Heart right ventricle (tissue), 16 donors: Measurements from ENCODE around the gene PLRG1. TPM values are rescaled to one million over a fixed set of nuclear protein-coding genes. Genes with fewer than 3 reads are reported as not detected.

Experiments used
- ATAC-seq, 8 donors: fragments of 200-7000 bp; cut with Tn5 transposase; one replicate each; pipeline ENCODE4 v1.9.1; 2020; ENCODE audit warnings: mild to moderate bottlenecking in 8 of 8, moderate library complexity in 8 of 8, moderate number of reproducible peaks in 1 of 8
- DNase-seq, 2 donors: peaks; one replicate each; pipeline ENCODE4 v3.0.0-alpha.2; 2020
- H3K27ac ChIP-seq, 10 donors: fragments of 200-600 bp; sonication (generic) in 2 of 10; one replicate each; pipeline versions ENCODE4 v1.5.0 to v1.8.0; 2020 to 2022; ENCODE audit warnings: mild to moderate bottlenecking in 3 of 10
- H3K27me3 ChIP-seq, 7 donors: fragments of 200-600 bp; one replicate each; pipeline ENCODE4 v1.8.0; 2021 to 2022; ENCODE audit warnings: mild to moderate bottlenecking in 2 of 7
- H3K36me3 ChIP-seq, 9 donors: fragments of 200-600 bp; sonication (generic) in 1 of 9; one replicate each; pipeline versions ENCODE4 v1.5.0 to v1.8.0; 2020 to 2022; ENCODE audit warnings: mild to moderate bottlenecking in 2 of 9
- H3K4me1 ChIP-seq, 9 donors: fragments of 200-600 bp; sonication (generic) in 1 of 9; one replicate each; pipeline versions ENCODE4 v1.5.0 to v1.8.0; 2020 to 2022; ENCODE audit warnings: mild to moderate bottlenecking in 4 of 9
- H3K4me3 ChIP-seq, 10 donors: fragments of 200-600 bp; sonication (generic) in 2 of 10; one replicate each; pipeline versions ENCODE4 v1.5.0 to v1.8.0; 2020 to 2022; ENCODE audit warnings: mild to moderate bottlenecking in 7 of 10, moderate library complexity in 2 of 10
- H3K9me3 ChIP-seq, 11 donors: fragments of 200-600 bp in 10 of 11; sonication (generic) in 2 of 11; one replicate each; pipeline versions ENCODE4 v1.5.0 to v1.8.0; 2013 to 2022; ENCODE audit warnings: mild to moderate bottlenecking in 2 of 11, control low read depth in 1 of 11, moderate library complexity in 1 of 11
- WGBS, 2 donors: extraction: QIAGEN DNeasy Blood & Tissue Kit; methylation state at CpG; one replicate each; pipeline ENCODE4 v1.1.7; 2013; ENCODE audit warnings: inconsistent platforms in 1 of 2; 5-methylcytosine and 5-hydroxymethylcytosine counted together
- intact Hi-C, 10 donors: fragments of 100-400 bp; cut with DNase I; formaldehyde crosslinking; loops; one replicate each; pipeline versions ENCODE4 v1.11.1 to v1.14.2; 2022
- polyA plus RNA-seq, 2 donors: library from polyadenylated mRNA; stranded (reverse); fragments of 200-250 nt; gene quantifications; one replicate each; pipeline ENCODE4 v1.2.3, GENCODE V29; 2013
- total RNA-seq, 10 donors: library from RNA; stranded (reverse); fragmentation: NEBNext Ultra II Directional in 3 of 10; extraction: Animal tissue kit (Norgen Biotek cat#: 25700) in 3 of 10; gene quantifications; one replicate each; pipeline versions ENCODE4 v1.2.1 to v1.2.4, GENCODE V29; 2021 to 2023
- TF ChIP-seq, protein P1 (sequence below), 9 donors: fragments of 200-600 bp; sonication (generic) in 2 of 9; IDR thresholded peaks; one replicate each; pipeline versions ENCODE4 v1.5.0 to v1.8.0; 2021 to 2022; ENCODE audit warnings: antibody characterized with exemption in 9 of 9, mild to moderate bottlenecking in 5 of 9, moderate library complexity in 1 of 9
- donor health status: Arrhythmogenic right ventricular cardiomyopathy.
- donor health status: ischemic (EF 13 %, LVEDD 7.1; RV severe dilation, severe dysfunction).
- donor health status: healthy with polysubstance abuse.
- donor health status: DM: no; HTN: yes; CAD: no.
- donor health status: DM: no; HTN: no; CAD: no.
- donor health status: ischemic (EF 25% LVEDD 6.9; RV normal size, moderate dysfunction).
- donor health status: ischemic (EF 25% LVEDD 5.7; RV mildly dilated, moderate dysfunction).
- donor health status: healthy.
- donor health status: DM: yes; HTN: yes; CAD: no.
- donor health status: Ischemic cardiomyopathy.
- donor health status: ischemic (EF 35%, LVEDD 5.7; RV mildly dilated, moderate dysfunction).
- donor health status: nonischemic (EF 11% LVEDD 7.7; RV severe dilation, severe dysfunction).
- donor health status: DM: yes; HTN: yes; CAD: no.
- donor health status: PGD.
- donor health status: ischemic (EF 29% LVEDD 5.4; RV normal size, mild dysfunction).
- donor health status: nonischemic (EF 23%, LVEDD 6.1; RV moderate dilation, normal function).

Gene PLRG1
- total and polyA plus RNA-seq, 12 donors: 33.4 to 49.1 (median 41.4) TPM

DNA sequence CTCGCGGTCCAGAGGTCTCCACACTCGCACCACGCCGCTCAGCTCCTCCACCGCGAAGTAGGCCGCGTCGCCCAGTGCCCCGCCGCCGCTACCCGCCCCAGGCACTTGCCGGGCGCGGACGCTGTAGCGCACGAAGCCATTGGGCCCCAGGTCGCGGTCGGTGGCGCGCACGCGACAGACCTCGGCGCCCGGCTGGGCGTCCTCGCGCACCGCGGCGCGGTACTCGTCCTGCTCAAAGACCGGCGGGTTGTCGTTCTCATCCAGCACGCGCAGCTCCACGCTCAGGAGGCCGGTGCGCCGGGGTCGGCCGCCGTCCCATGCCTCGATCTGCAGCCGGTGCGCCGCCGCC lies 60.0 kb downstream of the PLRG1 start:
- DNase-seq: no peak
- peak overlapping the region in 4 of 10 donors; percentile 17 to 51 (median 42) for H3K4me3 ChIP-seq
- H3K27me3 ChIP-seq: peaks cover 26 to 89% (median 75%) of the 10 kb centered on the region in 7 donors
- TF ChIP-seq, protein P1, sequence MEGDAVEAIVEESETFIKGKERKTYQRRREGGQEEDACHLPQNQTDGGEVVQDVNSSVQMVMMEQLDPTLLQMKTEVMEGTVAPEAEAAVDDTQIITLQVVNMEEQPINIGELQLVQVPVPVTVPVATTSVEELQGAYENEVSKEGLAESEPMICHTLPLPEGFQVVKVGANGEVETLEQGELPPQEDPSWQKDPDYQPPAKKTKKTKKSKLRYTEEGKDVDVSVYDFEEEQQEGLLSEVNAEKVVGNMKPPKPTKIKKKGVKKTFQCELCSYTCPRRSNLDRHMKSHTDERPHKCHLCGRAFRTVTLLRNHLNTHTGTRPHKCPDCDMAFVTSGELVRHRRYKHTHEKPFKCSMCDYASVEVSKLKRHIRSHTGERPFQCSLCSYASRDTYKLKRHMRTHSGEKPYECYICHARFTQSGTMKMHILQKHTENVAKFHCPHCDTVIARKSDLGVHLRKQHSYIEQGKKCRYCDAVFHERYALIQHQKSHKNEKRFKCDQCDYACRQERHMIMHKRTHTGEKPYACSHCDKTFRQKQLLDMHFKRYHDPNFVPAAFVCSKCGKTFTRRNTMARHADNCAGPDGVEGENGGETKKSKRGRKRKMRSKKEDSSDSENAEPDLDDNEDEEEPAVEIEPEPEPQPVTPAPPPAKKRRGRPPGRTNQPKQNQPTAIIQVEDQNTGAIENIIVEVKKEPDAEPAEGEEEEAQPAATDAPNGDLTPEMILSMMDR (IDR thresholded peaks at IDR 0.05): no peak
- intact Hi-C loops: no loop called here
- H3K27ac ChIP-seq: no peak overlapping the region
- H3K9me3 ChIP-seq: no peaks in the 10 kb centered on the region
- 2 to 4% methylated on average over 55 of the region's 55 CpGs for WGBS, 2 donors
- no peak for ATAC-seq
- no peaks in the 10 kb centered on the region for H3K36me3 ChIP-seq
- H3K4me1 ChIP-seq: peaks cover 0 to 24% (median 21%) of the 10 kb centered on the region in 9 donors

DNA sequence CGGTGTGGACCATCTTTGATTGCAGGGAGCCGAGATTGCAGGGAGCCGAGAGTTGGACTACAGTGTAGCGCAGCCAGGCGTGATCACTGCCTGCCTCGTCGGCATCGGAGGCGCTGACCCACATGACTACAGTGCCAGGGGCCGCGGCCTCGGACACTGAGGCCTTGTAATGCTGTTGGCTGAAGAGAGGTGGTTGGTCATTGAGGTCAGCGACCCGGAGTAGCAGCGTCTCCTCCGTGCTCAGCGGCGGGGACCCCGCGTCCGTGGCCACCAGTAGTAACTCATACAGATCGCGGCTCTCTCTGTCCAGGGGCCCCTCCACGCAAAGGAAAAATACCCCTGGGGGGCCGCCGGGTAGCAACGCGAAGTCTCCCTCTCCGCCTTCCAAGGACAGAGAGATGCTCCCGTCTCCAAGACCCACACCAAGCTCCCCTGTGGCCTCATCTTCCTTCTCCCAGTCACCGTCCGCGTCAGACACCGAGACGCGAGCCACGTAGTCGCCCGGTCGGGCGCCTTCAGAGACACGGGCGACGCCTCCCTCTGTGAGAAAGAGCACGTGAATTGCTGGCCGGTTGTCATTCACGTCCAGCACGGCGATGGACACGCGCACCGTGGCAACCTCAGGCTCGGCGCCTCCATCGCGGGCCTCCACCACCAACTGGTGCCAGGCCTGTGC lies 60.5 kb downstream of the PLRG1 start:
- 37 to 45% methylated on average over 56 of the region's 56 CpGs for whole genome bisulfite sequencing, 2 donors
- Histone ChIP-seq H3K9me3 (no peaks in the 10 kb centered on the region), H3K27ac (no peak overlapping the region), H3K27me3 (peaks cover 26 to 90% (median 74%) of the 10 kb centered on the region in 7 donors), H3K4me3 (peak overlapping the region in 1 of 10 donors; percentile 17), H3K36me3 (no peaks in the 10 kb centered on the region), H3K4me1 (peaks cover 0 to 24% (median 21%) of the 10 kb centered on the region in 9 donors)
- DNase-seq (no peak), ATAC-seq (no peak)
- intact Hi-C loops: no loop called here
- TF ChIP-seq, protein P1 (IDR thresholded peaks at IDR 0.05): no peak

DNA sequence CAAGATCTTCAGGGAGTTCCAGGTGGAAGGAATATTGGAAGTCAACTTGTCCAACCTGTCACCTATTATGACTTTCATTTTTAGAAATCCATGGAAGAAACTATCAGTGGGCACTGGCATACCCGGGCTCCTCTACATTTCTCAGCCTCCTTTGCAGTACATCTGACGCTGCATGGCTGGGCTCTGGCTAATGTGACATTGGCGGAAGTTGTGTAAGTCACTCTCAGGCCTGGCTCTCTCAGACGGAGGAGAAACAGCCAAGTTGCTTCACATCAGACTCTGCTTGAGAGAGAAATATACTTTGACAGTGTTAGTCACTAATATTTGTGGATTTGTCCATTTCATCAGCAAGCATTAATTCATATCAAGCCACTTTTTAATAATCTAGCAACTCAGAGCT lies 63.1 kb downstream of the PLRG1 start:
- H3K9me3 ChIP-seq: no peaks in the 10 kb centered on the region
- TF ChIP-seq, protein P1 (IDR thresholded peaks at IDR 0.05): no peak
- ATAC-seq (no peak), DNase-seq (no peak)
- H3K4me3 ChIP-seq: no peak overlapping the region
- H3K4me1 ChIP-seq: peaks cover 0 to 22% (median 19%) of the 10 kb centered on the region in 9 donors
- peaks cover 22 to 73% (median 58%) of the 10 kb centered on the region in 7 donors for H3K27me3 ChIP-seq
- 71 to 84% methylated on average over 4 of the region's 4 CpGs for WGBS, 2 donors
- intact Hi-C loops: no loop called here
- H3K36me3 ChIP-seq: no peaks in the 10 kb centered on the region
- H3K27ac ChIP-seq: no peak overlapping the region

DNA sequence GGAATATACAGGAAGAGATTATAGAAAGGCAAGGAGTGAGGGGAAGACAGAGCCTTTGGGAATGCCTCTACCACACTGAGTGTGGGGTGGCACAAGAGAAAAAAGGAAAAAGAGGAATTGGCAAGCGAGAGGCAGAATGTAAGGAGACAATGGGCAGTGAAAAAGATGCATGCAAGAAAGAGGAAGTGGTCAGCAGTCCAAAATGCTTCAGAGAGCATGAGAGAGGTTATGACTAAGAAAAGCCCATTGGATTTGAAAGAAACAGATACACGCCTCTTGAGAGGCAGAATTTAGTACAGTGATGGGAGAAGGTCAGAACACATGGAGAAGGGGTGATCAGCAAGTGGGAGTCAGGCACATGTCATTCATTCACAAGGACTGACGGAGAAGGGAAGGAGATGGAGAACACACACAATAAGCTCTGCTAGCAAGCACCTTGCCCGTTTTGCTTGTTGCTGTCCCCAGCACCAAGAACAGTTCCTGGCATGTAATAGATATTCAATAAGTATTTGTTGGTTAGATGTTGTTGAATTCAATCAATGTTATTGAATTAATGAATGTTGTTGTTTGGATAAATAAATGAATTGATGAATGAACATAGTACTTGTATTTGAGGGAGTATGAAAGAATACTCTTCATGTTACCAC lies 65.0 kb downstream of the PLRG1 start:
- no peak overlapping the region for H3K4me3 ChIP-seq
- no peak overlapping the region for H3K27ac ChIP-seq
- DNase-seq (no peak), ATAC-seq (no peak)
- intact Hi-C loops: no loop called here
- no peaks in the 10 kb centered on the region for H3K9me3 ChIP-seq
- H3K27me3 ChIP-seq: peaks cover 9 to 64% (median 39%) of the 10 kb centered on the region in 7 donors
- peaks cover 0 to 4% (median 1%) of the 10 kb centered on the region in 9 donors for H3K4me1 ChIP-seq
- H3K36me3 ChIP-seq: no peaks in the 10 kb centered on the region
- TF ChIP-seq, protein P1 (IDR thresholded peaks at IDR 0.05): no peak
- 46 to 52% methylated on average over 4 of the region's 4 CpGs for WGBS, 2 donors

Other genes starting within 250 kb of the PLRG1 start
- gene DCHS2, start 58.6 kb downstream of the PLRG1 start, total RNA-seq: under 1 TPM in 4 of 10 donors, not detected in 6; 0.02 to 0.14 (median 0.04) TPM
- under 1 TPM in 1 of 2 donors, not detected in 1; under 0.01 TPM for gene DCHS2, start 58.6 kb downstream of the PLRG1 start, polyA plus RNA-seq
- 1 to 10 TPM in 1 of 10 donors, not detected in 9; 1.2 TPM for gene FGB, start 12.6 kb upstream of the PLRG1 start, total RNA-seq
- not detected for gene FGB, start 12.6 kb upstream of the PLRG1 start, polyA plus RNA-seq
- under 1 TPM in 1 of 10 donors, not detected in 9; 0.37 TPM for gene FGA, start 40.3 kb upstream of the PLRG1 start, total RNA-seq
- under 1 TPM in 1 of 2 donors, not detected in 1; 0.01 TPM for gene FGA, start 40.3 kb upstream of the PLRG1 start, polyA plus RNA-seq
- under 1 TPM in 1 of 10 donors, not detected in 9; 0.71 TPM for gene FGG, start 62.3 kb upstream of the PLRG1 start, total RNA-seq
- not detected for gene FGG, start 62.3 kb upstream of the PLRG1 start, polyA plus RNA-seq
- under 1 TPM in 2 of 10 donors, not detected in 8; 0.11 to 0.15 TPM for gene LRAT, start 193.6 kb upstream of the PLRG1 start, total RNA-seq
- gene LRAT, start 193.6 kb upstream of the PLRG1 start, polyA plus RNA-seq: not detected
- gene RBM46, start 230.9 kb upstream of the PLRG1 start, total RNA-seq: not detected
- not detected for gene RBM46, start 230.9 kb upstream of the PLRG1 start, polyA plus RNA-seq